PFSK-1 (cell line): ENCODE results near the gene UGT2B15.

Experiments
- FOXP2 ChIP-seq: optimal IDR thresholded peaks from 2 replicates; pipeline ENCODE3; 2011; ENCODE audit warnings: borderline replicate concordance, control low read depth, inconsistent platforms; ENCODE audit not compliant: insufficient read depth; ENCODE audit errors: extremely low read length, extremely low read depth
- POLR2AphosphoS5 ChIP-seq: IDR thresholded peaks from 2 replicates; pipeline ENCODE4 v1.6.1; 2012; ENCODE audit warnings: low read depth, mild to moderate bottlenecking, control low read depth, low read length, moderate library complexity
- REST ChIP-seq, 2 experiments: IDR thresholded peaks; 2 replicates each; pipeline versions ENCODE4 v1.6.1 to v1.8.0; 2011 to 2012; ENCODE audit warnings: low read depth in 2 of 2, low read length in 2 of 2, control low read depth in 1 of 2, inconsistent platforms in 1 of 2, mild to moderate bottlenecking in 1 of 2, moderate library complexity in 1 of 2; ENCODE audit not compliant: insufficient read depth in 1 of 2
- SIN3A ChIP-seq: IDR thresholded peaks from 2 replicates; pipeline ENCODE4 v1.6.1; 2012; ENCODE audit warnings: mild to moderate bottlenecking, low read length, moderate library complexity, borderline replicate concordance; ENCODE audit not compliant: insufficient read depth
- TAF1 ChIP-seq: IDR thresholded peaks from 2 replicates; pipeline ENCODE4 v1.6.1; 2012; ENCODE audit warnings: low read length, control low read depth, borderline replicate concordance; ENCODE audit not compliant: insufficient read depth

UGT2B15 gene

DNA sequence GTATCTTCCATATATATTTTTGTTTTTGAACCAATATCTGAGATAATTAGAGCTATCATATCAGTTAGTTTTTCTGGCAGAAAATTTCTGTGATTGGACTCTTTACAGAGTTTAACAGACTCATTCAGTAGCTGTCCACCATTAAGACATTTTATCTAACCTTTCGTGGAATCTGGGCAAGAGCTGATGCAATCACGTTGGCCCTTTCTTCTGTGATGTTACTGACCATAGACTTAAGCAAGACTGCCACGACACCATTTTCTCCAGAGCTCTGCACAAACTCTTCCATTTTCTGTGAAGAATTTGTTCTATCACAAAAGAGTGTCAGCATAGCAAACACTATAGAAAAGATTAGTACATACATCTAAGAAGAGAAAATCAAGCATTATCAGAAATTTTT, 41.8 kb upstream of the UGT2B15 start:
- TF ChIP-seq SIN3A (no peak), POLR2AphosphoS5 (no peak), FOXP2 (no peak), TAF1 (no peak), REST (IDR thresholded peaks at IDR 0.05; ENCODE audit: insufficient read depth in 1 of 2, low read depth in 2 of 2, low read length in 2 of 2) (no peak)

DNA sequence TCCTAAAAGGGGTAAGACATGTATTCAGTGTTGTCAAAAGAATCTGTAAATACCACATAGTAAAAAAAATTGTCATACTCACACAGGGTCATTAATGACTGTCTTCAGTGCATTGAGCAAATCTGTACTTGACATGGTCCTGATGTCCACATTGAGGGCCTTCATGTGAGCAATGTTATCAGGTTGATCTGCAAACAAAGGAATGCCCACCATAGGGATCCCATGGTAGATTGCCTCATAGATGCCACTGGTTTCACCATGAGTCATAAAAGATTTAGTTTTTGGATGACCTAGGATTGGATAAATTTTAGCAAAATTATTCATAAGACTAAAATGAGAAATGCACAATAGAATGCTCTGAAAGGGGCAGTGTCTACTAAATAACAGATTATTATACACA, 38.1 kb upstream of the UGT2B15 start:
- no peak for TF ChIP-seq TAF1
- TF ChIP-seq FOXP2, result no peak
- no peak for TF ChIP-seq SIN3A
- no peak for TF ChIP-seq REST (IDR thresholded peaks at IDR 0.05; ENCODE audit: insufficient read depth in 1 of 2, low read depth in 2 of 2, low read length in 2 of 2)
- no peak for TF ChIP-seq POLR2AphosphoS5

DNA sequence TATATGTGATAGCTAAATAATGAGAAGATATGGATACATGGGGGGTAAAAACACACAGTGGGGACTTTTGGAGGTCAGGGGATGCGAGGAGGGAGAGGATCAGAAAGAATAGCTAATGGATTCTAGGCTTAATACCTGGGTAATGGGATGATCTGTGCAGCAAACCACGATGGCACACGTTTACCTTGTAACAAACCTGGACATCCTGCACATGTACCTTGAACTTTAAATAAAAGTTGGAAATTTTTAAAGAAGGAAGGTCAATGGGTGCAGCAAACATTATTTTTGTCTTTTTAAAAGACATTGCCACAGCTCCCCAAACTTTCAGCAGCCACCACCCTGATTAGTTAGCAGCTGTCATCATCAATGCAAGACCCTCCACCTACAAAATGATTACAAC, 29.7 kb upstream of the UGT2B15 start:
- TF ChIP-seq SIN3A (no peak), FOXP2 (no peak), REST (IDR thresholded peaks at IDR 0.05; ENCODE audit: insufficient read depth in 1 of 2, low read depth in 2 of 2, low read length in 2 of 2) (no peak), TAF1 (no peak), POLR2AphosphoS5 (no peak)

DNA sequence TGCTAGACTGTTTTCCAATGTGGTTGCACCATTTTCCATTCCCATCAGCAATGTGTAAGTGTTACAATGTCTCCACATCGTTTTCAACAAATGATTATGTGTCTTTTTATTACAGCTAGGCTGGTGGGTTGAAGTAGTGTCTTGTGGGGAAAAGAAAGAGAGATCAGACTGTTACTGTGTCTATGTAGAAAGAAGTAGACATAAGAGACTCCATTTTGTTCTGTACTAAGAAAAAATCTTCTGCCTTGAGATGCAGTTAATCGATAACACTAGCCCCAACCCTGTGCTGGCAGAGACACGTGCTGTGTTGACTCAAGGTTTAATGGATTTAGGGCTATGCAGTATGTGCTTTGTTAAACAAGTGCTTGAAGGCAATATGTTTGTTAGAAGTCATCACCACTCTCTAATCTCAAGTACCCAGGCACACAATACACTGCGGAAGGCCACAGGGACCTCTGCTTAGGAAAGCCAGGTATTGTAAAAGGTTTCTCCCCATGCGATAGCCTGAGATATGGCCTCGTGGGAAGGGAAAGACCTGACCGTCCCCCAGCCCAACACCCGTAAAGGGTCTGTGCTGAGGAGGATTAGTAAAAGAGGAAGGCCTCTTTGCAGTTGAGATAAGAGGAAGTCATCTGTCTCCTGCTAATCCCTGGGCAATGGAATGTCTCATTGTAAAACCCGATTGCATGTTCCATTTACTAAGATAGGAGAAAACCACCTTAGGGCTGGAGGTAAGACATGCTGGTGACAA, 23.0 kb upstream of the UGT2B15 start:
- TF ChIP-seq SIN3A, result no peak
- TF ChIP-seq POLR2AphosphoS5, result no peak
- TF ChIP-seq REST (IDR thresholded peaks at IDR 0.05; ENCODE audit: insufficient read depth in 1 of 2, low read depth in 2 of 2, low read length in 2 of 2), result no peak
- TF ChIP-seq FOXP2, result no peak

DNA sequence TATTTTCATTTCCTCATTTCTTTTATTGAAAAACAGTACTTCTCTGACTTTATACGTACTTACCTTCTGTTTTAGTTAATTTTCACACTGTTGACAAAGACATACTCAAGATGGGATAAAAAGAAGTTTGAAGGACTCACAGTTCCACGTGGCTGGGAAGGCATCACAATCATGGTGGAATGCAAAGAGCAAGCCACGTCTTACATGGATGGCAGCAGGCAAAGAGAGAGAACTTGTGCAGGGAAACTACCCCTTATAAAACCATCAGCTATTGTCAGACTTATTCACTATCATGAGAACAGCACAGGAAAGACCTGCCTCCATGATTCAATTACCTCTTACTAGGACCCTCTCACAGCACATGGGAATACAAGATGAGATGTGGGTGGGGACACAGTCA, 20.7 kb upstream of the UGT2B15 start:
- TF ChIP-seq REST (IDR thresholded peaks at IDR 0.05; ENCODE audit: insufficient read depth in 1 of 2, low read depth in 2 of 2, low read length in 2 of 2), result no peak
- no peak for TF ChIP-seq FOXP2
- no peak for TF ChIP-seq TAF1
- TF ChIP-seq POLR2AphosphoS5, result no peak
- no peak for TF ChIP-seq SIN3A
